ENCODE measurements around the gene NOM1.
"Not testable (repeated sequence)": the region's sequence is repeated elsewhere in the genome, so short reads cannot be mapped to it uniquely, and the experiment has no call there.

Gene NOM1

DNA sequence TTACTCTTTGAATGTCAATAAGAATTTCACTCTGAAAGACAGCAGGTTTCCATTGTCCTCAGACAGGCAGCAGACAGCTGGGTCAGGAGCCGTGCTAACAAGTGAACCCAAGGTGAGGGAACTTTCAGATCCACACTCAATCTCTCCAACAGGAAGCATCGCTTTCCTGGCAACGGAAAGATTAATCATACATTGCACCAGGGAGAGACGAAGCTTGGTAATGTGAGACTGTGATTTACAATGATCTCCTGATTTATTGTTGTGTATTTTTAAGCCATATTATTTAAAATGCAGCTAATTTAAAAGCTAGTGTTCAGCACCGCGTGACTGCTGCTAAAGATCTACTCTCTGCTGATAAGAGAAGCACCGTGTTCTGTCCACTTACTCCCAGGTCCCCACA, 17.5 kb upstream of the NOM1 start:
- TF ChIP-seq ZFX (IDR thresholded peaks at IDR 0.05) (no peak), CTCF (conservative IDR thresholded peaks at IDR 0.05) (no peak)

GRCh38 chr7:156935250-156935649, 14.3 kb upstream of the NOM1 start:
- no peak overlapping the region for H3K27ac ChIP-seq
- TF ChIP-seq CTCF (conservative IDR thresholded peaks at IDR 0.05) (no peak), ZFX (IDR thresholded peaks at IDR 0.05) (no peak)

More for the DNA sequence above, 17.5 kb upstream of the NOM1 start:
- peak overlapping the region; percentile 50 for H3K27ac ChIP-seq

DNA sequence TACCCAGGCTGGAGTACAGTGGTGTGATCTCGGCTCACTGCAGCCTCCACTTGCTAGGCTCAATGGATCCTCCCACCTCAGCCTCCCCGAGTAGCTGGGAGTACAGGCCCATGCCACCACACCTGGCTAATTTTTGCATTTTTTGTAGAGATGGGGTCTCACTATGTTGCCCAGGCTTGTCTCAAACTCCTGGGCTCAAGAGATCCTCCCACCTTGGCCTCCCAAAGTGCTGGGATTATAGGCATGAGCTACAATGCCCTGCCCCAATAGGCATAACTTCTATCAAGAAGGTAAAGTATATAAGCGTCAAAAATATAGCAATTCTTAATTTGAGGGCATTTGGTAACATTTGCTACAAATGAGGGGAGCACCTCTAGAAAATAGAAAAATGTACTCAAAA, 12.7 kb upstream of the NOM1 start:
- not testable (repeated sequence) for H3K27ac ChIP-seq

GRCh38 chr7:156940421-156941122, 8.9 kb upstream of the NOM1 start:
- TF ChIP-seq ZFX (IDR thresholded peaks at IDR 0.05) (no peak), CTCF (conservative IDR thresholded peaks at IDR 0.05) (no peak)
- no peak overlapping the region for H3K27ac ChIP-seq

DNA sequence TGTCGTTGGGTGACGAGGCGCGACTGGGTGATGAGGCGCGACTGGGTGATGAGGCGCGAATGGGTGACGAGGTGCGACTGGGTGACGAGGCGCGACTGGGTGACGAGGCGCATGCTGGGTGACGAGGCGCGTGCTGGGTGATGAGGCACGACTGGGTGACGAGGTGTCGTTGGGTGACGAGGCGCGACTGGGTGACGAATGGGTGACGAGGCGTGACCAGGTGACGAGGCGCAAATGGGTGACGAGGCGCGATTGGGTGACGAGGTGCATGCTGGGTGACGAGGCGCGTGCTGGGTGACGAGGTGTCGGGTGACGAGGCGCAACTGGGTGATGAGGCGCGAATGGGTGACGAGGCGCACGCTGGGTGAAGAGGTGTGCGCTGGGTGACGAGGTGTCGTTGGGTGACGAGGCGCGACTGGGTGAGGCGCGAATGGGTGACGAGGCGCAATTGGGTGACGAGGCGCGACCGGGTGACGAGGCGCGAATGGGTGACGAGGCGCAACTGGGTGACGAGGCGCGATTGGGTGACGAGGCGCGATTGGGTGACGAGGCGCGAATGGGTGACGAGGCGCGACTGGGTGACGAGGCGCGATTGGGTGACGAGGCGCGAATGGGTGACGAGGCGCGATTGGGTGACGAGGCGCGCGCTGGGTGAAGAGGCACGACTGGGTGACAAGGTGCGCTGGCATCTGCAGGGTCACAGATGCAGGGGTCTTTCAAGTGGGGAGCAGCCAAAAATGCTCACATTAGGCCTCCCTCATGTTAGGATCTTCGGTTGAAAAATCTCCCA, 7.9 kb upstream of the NOM1 start:
- TF ChIP-seq CTCF (conservative IDR thresholded peaks at IDR 0.05), result no peak
- TF ChIP-seq ZFX (IDR thresholded peaks at IDR 0.05), result no peak
- no peak overlapping the region for H3K27ac ChIP-seq

- TF ChIP-seq ZFX (IDR thresholded peaks at IDR 0.05) (no peak), CTCF (conservative IDR thresholded peaks at IDR 0.05) (no peak)
- H3K27ac ChIP-seq, result no peak overlapping the region
Measured at GRCh38 chr7:156942708-156943090, 6.8 kb upstream of the NOM1 start.

- TF ChIP-seq CTCF (conservative IDR thresholded peaks at IDR 0.05) (no peak), ZFX (IDR thresholded peaks at IDR 0.05) (no peak)
Measured at GRCh38 chr7:156943091-156944041, 6.1 kb upstream of the NOM1 start.

More at GRCh38 chr7:156943091-156944041, 6.1 kb upstream of the NOM1 start:
- H3K27ac ChIP-seq, result no peak overlapping the region

Measured in C4-2B (cell line).